DMS 273 treated with DMSO at 0.1 percent for 48 hours (cell line): Measurements from ENCODE around the gene USP21.
A peak's percentile ranks its signal among the peaks of the same experiment; 100 is the strongest.

Experiments
- DNase-seq: peaks from one replicate; lab custom pipeline; 2025; lab: John Stamatoyannopoulos, UW

USP21 gene

DNA sequence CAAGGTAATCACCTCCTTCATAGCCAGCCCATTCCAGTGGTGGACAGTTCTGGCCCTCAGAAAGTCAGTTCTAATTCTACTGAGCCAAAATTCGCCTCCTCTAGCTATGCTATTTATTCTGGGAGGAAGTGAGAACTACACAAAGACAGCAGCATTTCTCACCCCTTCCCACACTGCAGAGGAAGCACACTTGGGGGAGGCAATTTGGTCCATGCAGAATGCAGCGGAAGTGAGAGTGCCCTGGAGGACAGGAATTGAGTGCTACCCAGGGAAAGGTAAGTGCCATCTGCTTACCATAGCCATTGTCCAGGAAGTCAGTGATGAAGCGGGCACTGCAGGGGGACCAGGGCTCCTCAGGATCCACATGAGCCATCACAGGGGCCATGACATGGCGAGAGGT, 35.9 kb downstream of the USP21 start:
- DNase-seq: no peak

DNA sequence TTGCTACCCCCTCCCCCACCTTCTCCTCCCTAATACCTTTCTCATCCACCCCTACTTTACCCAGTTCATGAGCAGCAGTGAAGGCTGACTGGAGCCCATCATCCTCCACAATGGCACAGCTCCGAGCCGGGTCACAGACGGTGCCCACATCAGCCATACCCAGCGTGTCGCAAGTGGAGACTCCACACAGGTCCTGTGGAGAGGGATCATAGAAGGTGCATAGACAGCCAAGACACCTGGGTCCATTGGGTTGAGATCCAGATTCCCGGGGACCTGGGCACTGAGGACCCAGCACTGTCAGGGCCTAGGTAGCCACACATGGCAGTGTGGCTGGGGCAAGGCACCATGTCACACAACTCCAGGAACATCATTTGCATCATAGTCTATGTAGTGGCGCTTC, 36.8 kb downstream of the USP21 start:
- DNase-seq: no peak

- DNase-seq: no peak
Observed at GRCh38 chr1:161196521-161197451, 37.5 kb downstream of the USP21 start.

- no peak for DNase-seq
Observed at GRCh38 chr1:161197560-161198193, 38.4 kb downstream of the USP21 start.

DNA sequence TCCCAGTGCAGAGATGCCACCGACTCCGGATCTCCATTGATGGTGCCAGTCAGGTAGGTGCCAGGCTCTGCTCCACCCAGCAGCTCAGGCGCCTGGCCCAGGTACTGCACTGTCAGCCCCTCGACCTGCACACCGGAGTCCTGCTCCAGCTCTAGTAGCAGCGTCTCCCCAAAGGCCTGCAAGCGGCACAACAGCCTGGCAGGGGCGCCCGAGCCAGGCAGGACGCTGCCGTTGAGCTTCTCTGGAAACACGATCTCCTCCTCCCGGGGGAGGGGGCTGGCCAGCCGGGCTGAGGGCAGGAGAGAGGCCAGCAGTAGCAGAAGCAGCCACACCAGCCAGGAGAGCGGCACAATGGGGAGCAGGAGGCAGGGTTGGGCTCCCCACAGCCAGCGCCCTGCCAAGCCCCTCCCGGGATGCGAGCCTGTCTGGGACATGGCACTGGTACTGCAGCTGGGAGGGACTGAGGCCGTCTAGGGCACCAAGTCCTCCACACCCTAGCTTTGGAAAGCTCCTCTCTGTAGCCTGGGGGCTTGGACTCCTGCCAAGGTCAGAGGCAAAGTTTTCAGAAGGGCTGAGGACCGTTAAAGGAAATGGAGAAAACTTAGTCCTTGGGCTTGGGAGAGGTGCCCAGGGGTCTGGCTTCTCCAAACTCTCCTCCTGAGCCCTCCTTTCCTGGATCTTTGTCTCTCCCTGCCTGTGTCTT, 39.0 kb downstream of the USP21 start:
- DNase-seq: peak; percentile 48

DNA sequence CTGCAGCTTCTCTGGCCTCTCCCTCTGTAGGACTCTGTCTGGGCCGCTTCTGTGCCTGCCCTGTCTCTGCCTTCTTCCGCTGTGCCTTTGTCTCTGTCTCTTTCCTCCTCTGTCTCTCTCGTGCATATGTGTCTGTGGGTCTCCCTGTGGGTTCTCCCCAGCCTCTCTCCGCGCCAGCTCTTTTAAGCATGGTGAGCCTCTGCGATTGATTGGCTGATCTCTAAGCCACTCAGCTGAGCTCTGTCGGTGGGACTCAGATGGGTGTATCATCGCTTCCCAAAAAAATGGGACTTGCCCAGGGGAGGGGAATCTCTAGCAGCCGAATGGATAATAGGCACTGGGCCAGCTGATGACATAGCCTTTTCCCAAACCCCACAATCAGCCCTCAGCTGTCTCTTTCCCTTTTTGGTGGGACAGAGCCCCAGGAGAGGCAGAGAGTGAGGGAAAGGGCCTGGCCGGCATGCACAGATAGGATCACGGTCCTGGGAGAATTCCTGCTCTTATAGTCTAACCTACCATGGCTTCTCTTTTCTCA, 39.7 kb downstream of the USP21 start, which contains the start of gene ADAMTS4:
ADAMTS4 (minus strand) TSS at position 158 of the 535 bp plus-strand sequence. CDS start 427 bp downstream, outside the sequence.
- peak; percentile 19 for DNase-seq

GRCh38 chr1:161199506-161200139, 40.3 kb downstream of the USP21 start:
- DNase-seq: no peak

DNA sequence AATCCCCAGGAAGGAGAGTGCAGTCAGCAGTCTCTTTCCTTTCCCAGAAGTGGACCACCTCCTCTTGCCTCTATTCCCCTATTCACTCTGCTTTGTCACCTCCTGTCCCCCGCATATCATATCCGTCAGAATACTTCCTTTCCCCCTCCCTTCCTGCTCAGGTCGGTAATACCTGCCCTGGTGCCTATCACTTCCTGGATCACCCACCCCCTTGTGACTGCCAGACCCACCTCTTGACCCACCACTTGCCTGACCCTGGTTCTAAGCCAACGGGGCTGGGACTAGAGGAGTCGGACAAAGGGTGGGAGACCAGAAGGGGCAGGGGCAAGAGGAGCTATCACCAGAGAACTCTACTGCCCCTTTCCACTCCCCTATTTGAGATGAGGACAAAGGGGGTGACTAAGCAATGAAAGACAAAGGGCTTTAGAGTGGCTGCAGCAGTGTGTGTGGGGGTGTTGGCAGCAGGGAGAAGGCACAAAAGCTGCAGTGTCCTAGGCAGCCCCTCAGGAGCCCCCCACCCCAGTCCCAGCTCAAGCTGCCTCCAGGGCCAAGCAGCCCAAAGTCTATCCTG, 41.2 kb downstream of the USP21 start:
- DNase-seq: no peak

DNA sequence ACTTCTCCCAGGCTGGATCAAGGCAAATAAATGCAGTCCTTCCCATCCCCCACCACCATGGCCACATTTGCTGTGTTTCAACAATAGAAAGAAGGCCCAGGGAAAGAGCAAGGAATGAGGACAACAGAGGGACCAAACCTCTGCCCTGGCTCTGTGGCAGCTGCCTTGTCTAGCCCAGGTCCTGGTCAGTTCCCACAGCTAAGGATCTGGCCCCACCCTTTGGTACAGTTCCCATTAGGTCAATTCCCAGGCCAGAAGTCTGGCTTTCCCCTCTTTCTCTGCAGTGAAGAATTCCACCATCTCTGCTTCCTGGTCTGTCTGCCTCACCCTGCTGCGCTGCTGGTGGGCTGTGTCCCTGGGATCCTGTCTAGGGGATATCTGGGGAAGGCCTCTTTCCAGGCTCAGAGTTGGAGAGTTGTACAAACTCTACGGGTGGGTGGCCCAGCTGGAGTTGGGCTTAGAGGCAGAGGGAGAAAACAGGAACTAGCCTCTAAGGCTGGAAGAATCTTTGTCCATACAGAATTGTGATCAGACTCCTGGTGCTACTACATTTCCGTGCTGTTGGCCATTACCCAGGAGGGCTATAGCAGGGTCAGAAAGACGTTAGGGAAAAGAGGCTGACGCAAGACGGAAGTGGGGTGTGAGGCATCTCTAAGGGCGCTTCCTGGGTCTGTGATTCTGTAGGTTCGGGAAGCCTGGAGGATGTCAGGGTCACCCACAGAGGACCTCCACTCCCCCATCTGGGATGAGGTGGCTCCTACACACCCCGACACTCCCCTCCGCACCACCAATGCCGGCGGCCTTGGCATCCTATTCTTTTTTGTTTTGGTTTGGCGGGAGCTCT, 41.9 kb downstream of the USP21 start:
- no peak for DNase-seq

DNA sequence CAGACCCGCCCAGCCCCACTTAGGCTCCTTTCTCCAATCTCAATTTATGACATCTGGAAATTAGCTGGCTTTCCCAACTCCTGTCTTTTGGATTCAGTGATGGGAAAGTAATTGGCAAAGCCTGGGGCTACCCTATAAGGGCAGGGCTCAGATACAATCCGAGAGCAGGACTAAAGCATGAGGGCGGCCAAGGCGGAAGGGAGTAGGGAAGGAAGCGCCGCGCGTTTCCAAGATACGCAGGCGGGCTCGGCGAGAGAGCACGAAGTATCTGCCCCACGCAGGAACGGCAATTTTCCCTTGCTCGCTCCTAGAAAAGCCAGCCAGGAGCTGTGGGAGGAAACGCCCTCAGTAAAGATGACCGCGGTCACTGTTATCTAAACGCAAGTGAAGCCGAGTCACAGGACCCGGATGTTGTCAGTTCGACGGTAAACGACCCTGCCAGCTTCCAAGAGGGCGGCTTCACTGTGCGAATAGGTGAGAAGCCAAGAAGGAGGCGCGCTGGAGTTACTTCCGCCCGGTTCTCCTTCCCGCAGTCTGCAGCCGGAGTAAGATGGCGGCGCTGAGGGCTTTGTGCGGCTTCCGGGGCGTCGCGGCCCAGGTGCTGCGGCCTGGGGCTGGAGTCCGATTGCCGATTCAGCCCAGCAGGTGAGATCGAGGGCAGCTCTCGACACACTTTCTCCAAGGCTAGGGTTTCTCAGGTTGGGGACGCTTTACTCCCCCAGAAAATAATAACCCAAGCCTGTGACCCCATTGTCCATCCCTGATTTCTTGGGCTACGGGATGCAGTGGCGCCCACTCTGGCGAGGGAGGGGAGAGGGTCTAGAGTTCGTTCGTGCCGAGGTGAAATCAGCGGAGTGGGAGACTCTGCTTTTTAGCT, 42.8 kb downstream of the USP21 start, which contains the start of gene NDUFS2:
NDUFS2 (plus strand) TSS at position 532 of the 877 bp plus-strand sequence; CDS start at position 551, 19 bp downstream.
- peak; percentile 98 for DNase-seq

GRCh38 chr1:161206411-161207140, 47.3 kb downstream of the USP21 start:
- DNase-seq: no peak

DNA sequence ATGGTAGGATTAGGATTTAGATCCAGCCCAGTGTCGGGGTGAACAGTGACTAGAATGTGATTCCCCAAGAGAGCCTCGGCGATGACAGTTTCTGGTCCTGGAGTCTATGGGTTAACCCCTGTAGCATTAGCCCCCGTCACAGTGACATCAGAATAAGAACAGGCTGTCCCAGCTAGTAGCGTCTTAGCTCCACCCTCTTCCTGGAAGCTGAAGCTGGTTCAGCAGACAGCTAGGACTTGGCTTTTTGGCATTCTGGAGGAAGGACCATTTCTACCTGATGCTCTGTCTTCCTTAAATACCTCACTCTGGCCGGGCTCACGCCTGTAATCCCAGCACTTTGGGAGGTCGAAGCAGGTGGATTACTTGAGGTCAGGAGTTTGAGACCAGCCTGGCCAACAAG, 47.9 kb downstream of the USP21 start:
- no peak for DNase-seq

- peak; percentile 14 for DNase-seq
Observed at GRCh38 chr1:161209790-161210409, 50.6 kb downstream of the USP21 start.

DNA sequence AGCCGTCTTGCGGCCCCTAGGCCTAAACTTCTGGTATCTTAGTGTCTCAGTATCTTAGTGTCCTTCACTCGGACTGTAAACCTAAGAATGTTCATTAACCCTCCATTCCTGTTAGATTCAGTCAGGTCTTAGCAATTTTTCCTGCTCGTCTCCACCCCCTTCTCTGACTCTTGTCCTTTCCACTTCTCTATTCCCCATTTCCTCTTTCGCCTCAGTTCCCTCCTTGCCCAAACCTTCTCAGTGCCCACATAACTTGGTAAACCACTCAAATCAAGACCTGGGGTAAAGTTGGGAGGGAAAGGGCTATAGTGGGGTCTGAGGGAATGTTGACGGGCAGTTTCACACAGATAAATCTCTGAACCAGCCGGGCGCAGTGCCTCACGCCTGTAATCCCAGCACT, 55.1 kb downstream of the USP21 start:
- no peak for DNase-seq

- DNase-seq: no peak
Observed at GRCh38 chr1:161215076-161215475, 55.8 kb downstream of the USP21 start, which contains the start of gene FCER1G. Gene FCER1G, plus strand, starts transcription at chr1:161215295. Its CDS starts 27 bp downstream, at chr1:161215322.
